Esophagus muscularis mucosa (tissue), 4 donors: Measurements from ENCODE around the gene AP3S1. TPM values are rescaled to one million over a fixed set of nuclear protein-coding genes. Genes with fewer than 3 reads are reported as not detected.
"Not testable (repeated sequence)": the region's sequence is repeated elsewhere in the genome, so short reads cannot be mapped to it uniquely, and the experiment has no call there.

ENCODE experiments used
- DNase-seq: peaks from one replicate; pipeline ENCODE4 v3.0.0-alpha.2; 2017; ENCODE audit errors: extremely low spot score
- H3K27ac ChIP-seq, 4 donors: fragments of 200-600 bp; sonication (generic); replicated peaks in 1 of 4; 1 replicate in 3 of 4; 2 replicates in 1 of 4; pipeline ENCODE4 v1.5.1; 2016 to 2019; ENCODE audit warnings: mild to moderate bottlenecking in 1 of 4
- H3K27me3 ChIP-seq, 4 donors: fragments of 200-600 bp; sonication (generic); one replicate each; pipeline versions ENCODE4 v1.5.1 to v1.6.0; 2016 to 2019
- H3K36me3 ChIP-seq, 4 donors: fragments of 200-600 bp; sonication (generic); one replicate each; pipeline ENCODE4 v1.5.1; 2016 to 2019
- H3K4me1 ChIP-seq, 4 donors: fragments of 200-600 bp; sonication (generic); one replicate each; pipeline ENCODE4 v1.5.1; 2016 to 2019
- H3K4me3 ChIP-seq, 4 donors: fragments of 200-600 bp; sonication (generic); 1 replicate in 2 of 4; 2 replicates in 2 of 4; pipeline ENCODE4 v1.5.1; 2016 to 2019; ENCODE audit warnings: mild to moderate bottlenecking in 4 of 4, moderate library complexity in 1 of 4
- H3K9me3 ChIP-seq, 4 donors: fragments of 200-600 bp; sonication (generic); 1 replicate in 3 of 4; 2 replicates in 1 of 4; pipeline ENCODE4 v1.5.1; 2016 to 2019
- CTCF ChIP-seq, 3 experiments: fragments of 200-600 bp in 2 of 3; fragments of 450-650 bp in 1 of 3; sonication (generic) in 2 of 3; IDR thresholded peaks; one replicate each; pipeline ENCODE4 v1.5.1; 2017 to 2019; ENCODE audit warnings: antibody characterized with exemption in 3 of 3, mild to moderate bottlenecking in 2 of 3, moderate library complexity in 1 of 3
- EP300 ChIP-seq: sonication (generic); formaldehyde crosslinking; IDR thresholded peaks from one replicate; pipeline ENCODE4 v1.6.1; 2017; ENCODE audit warnings: antibody characterized with exemption
- POLR2A ChIP-seq: fragments of 450-650 bp; IDR thresholded peaks from one replicate; pipeline ENCODE4 v1.6.1; 2017; ENCODE audit warnings: antibody characterized with exemption, moderate library complexity, mild to moderate bottlenecking, low read depth
- POLR2AphosphoS5 ChIP-seq, 2 donors: sonication (generic); formaldehyde crosslinking; IDR thresholded peaks; one replicate each; pipeline ENCODE4 v1.6.1; 2017; ENCODE audit warnings: antibody characterized with exemption in 2 of 2
- WGBS: methylation state at CpG from one replicate; pipeline ENCODE4 v1.1.5; 2018; 5-methylcytosine and 5-hydroxymethylcytosine counted together
- intact Hi-C: fragments of 100-400 bp; cut with DNase I; formaldehyde crosslinking; loops from one replicate; pipeline ENCODE4 v1.15.1; 2023
- total RNA-seq, 4 donors: library from RNA; depleted of rRNA; stranded (reverse); fragments of >200 nt; gene quantifications; one replicate each; pipeline versions ENCODE4 v1.1.0 to v1.2.1, GENCODE V29; 2016

The AP3S1 gene
- total RNA-seq, 4 donors from 2014 or later, result 44.2 to 74.2 (median 58.9) TPM

- Histone ChIP-seq H3K4me3 (no peak overlapping the region), H3K9me3 (no peaks in the 10 kb centered on the region), H3K27me3 (no peaks in the 10 kb centered on the region), H3K4me1 (no peaks in the 10 kb centered on the region), H3K36me3 (peaks cover 0 to 13% (median 8%) of the 10 kb centered on the region in 4 donors), H3K27ac (no peak overlapping the region)
- 88% methylated on average over 3 of the region's 3 CpGs for WGBS
- DNase-seq, result no peak
- intact Hi-C loops, result no loop called here
- TF ChIP-seq POLR2AphosphoS5 (IDR thresholded peaks at IDR 0.05), result no peak
- no peak for TF ChIP-seq POLR2A
- no peak for TF ChIP-seq EP300
- no peak for TF ChIP-seq CTCF (IDR thresholded peaks at IDR 0.05)
These were observed 54.1 kb downstream of the AP3S1 start for GRCh38 chr5:115895821-115896220.

GRCh38 chr5:115898656-115899055 is 56.9 kb downstream of the AP3S1 start:
- no peak overlapping the region for H3K27ac ChIP-seq
- no peaks in the 10 kb centered on the region for H3K27me3 ChIP-seq
- no peaks in the 10 kb centered on the region for H3K4me1 ChIP-seq
- TF ChIP-seq EP300 (no peak), POLR2A (no peak)
- peaks cover 0 to 7% (median 5%) of the 10 kb centered on the region in 4 donors for H3K36me3 ChIP-seq
- H3K9me3 ChIP-seq, result no peaks in the 10 kb centered on the region
- no peak for DNase-seq
- 100% methylated on average over 1 of the region's 1 CpG for WGBS
- intact Hi-C loops, result no loop called here
- H3K4me3 ChIP-seq, result no peak overlapping the region

- Histone ChIP-seq H3K9me3 (no peaks in the 10 kb centered on the region), H3K27me3 (no peaks in the 10 kb centered on the region), H3K36me3 (no peaks in the 10 kb centered on the region), H3K27ac (no peak overlapping the region), H3K4me1 (no peaks in the 10 kb centered on the region), H3K4me3 (no peak overlapping the region)
- intact Hi-C loops, result no loop called here
- DNase-seq, result no peak
- no peak for TF ChIP-seq EP300
- no peak for TF ChIP-seq CTCF (IDR thresholded peaks at IDR 0.05)
- WGBS, result 77% methylated on average over 2 of the region's 2 CpGs
These were observed 65.4 kb downstream of the AP3S1 start for GRCh38 chr5:115907177-115907576.

- H3K4me1 ChIP-seq, intact Hi-C loops: not testable (repeated sequence)
These were observed 72.1 kb downstream of the AP3S1 start for GRCh38 chr5:115913623-115914400.

GRCh38 chr5:115920171-115920725 is 78.5 kb downstream of the AP3S1 start:
- Histone ChIP-seq H3K36me3 (peaks cover 0 to under 1% (median 0%) of the 10 kb centered on the region in 4 donors), H3K27ac (no peak overlapping the region), H3K4me1 (no peaks in the 10 kb centered on the region), H3K9me3 (no peaks in the 10 kb centered on the region), H3K4me3 (no peak overlapping the region), H3K27me3 (no peaks in the 10 kb centered on the region)
- TF ChIP-seq POLR2AphosphoS5 (IDR thresholded peaks at IDR 0.05) (no peak), EP300 (no peak)
- intact Hi-C loops, result no loop called here
- DNase-seq, result no peak
- WGBS, result 52% methylated on average over 3 of the region's 3 CpGs

More at GRCh38 chr5:115913623-115914400, 72.1 kb downstream of the AP3S1 start:
- not testable (repeated sequence) for H3K27ac ChIP-seq, H3K27me3 ChIP-seq, H3K9me3 ChIP-seq, DNase-seq, H3K4me3 ChIP-seq, H3K36me3 ChIP-seq
- 93% methylated on average over 5 of the region's 5 CpGs for WGBS

GRCh38 chr5:115928578-115929407 is 87.1 kb downstream of the AP3S1 start:
- intact Hi-C loops, H3K27me3 ChIP-seq: not testable (repeated sequence)

GRCh38 chr5:115930171-115930570 is 88.4 kb downstream of the AP3S1 start:
- H3K4me1 ChIP-seq, DNase-seq, H3K27ac ChIP-seq, intact Hi-C loops, H3K27me3 ChIP-seq, H3K36me3 ChIP-seq, H3K4me3 ChIP-seq, H3K9me3 ChIP-seq: not testable (repeated sequence)
- 94% methylated on average over 17 of the region's 17 CpGs for WGBS

More at GRCh38 chr5:115928578-115929407, 87.1 kb downstream of the AP3S1 start:
- H3K4me1 ChIP-seq, H3K4me3 ChIP-seq, H3K36me3 ChIP-seq, DNase-seq, H3K27ac ChIP-seq, H3K9me3 ChIP-seq: not testable (repeated sequence)
- 89% methylated on average over 12 of the region's 12 CpGs for WGBS
